ENCODE measurements around the gene SPATA1. TPM values are rescaled to one million over a fixed set of nuclear protein-coding genes. Genes with fewer than 3 reads are reported as not detected.
"Not testable (repeated sequence)": the region's sequence is repeated elsewhere in the genome, so short reads cannot be mapped to it uniquely, and the experiment has no call there.

SPATA1 gene
- total and polyA plus RNA-seq, 9 of the 15 experiments (the other 6 are each of a cell fraction or from before 2014, with no cell fraction given), result 0.79 to 2.9 (median 1.5) TPM

- POLR2A ChIA-PET, result interaction anchor here (0.6 kb wide), 1 partner anchor 21 kb away, joined by 3 read pairs; the partner anchor contains the start of gene CTBS
- H3K4me1 ChIP-seq (replicated peaks in 1 of 2; ENCODE audit: control insufficient read depth in 2 of 2, insufficient read depth in 2 of 2, low read length in 2 of 2); H2AFZ ChIP-seq (ENCODE audit: low read depth, low read length); H3K4me3 ChIP-seq; H3K9ac ChIP-seq (ENCODE audit: insufficient read depth in 1 of 2, low read depth in 2 of 2, low read length in 2 of 2); intact Hi-C loops (cut with micrococcal nuclease); H3K4me2 ChIP-seq (ENCODE audit: insufficient read depth, low read length); H3K27me3 ChIP-seq (ENCODE audit: control insufficient read depth in 2 of 2, insufficient read depth in 2 of 2, low read length in 2 of 2); FAIRE-seq; DNase-seq (ENCODE audit: extremely low read depth in 1 of 4, low spot score in 3 of 4); H3K9me1 ChIP-seq (ENCODE audit: control insufficient read depth, insufficient read depth, low read length); H3K79me2 ChIP-seq (ENCODE audit: control insufficient read depth, insufficient read depth, low read length); H4K20me1 ChIP-seq (replicated peaks; ENCODE audit: control insufficient read depth, insufficient read depth, low read length); H3K36me3 ChIP-seq (ENCODE audit: control insufficient read depth, insufficient read depth, low read length); CTCF ChIA-PET (ENCODE audit: low intra/inter-chr PET ratio); H3K9me3 ChIP-seq (replicated peaks; ENCODE audit: control insufficient read depth, insufficient read depth, low read depth, low read length); in situ Hi-C loops (cut with MboI); ATAC-seq; H3K27ac ChIP-seq (ENCODE audit: extremely low read depth, low read depth, low read length); BruUV-seq (replicated peaks): not testable (repeated sequence)
- WGBS (ENCODE audit: insufficient coverage, low coverage, missing lambda C conversion rate), result 30% methylated on average over 2 of the region's 2 CpGs
- peak; percentile 83 for TF ChIP-seq ZNF146 (CRISPR knock-in tag; IDR thresholded peaks at IDR 0.05; ENCODE audit: unreplicated experiment)
Measured at GRCh38 chr1:84594959-84595358, 88.8 kb downstream of the SPATA1 start.

- 0 out of 5 replicates have a peak, but pooled peaks cover 0 to 4% of the 10 kb centered on the region in 2 experiments for H3K27me3 ChIP-seq (ENCODE audit: control insufficient read depth in 2 of 2, insufficient read depth in 2 of 2, low read length in 2 of 2)
- no peaks in the 10 kb centered on the region for H3K79me2 ChIP-seq (ENCODE audit: control insufficient read depth, insufficient read depth, low read length)
- H3K4me3 ChIP-seq, result no peak overlapping the region
- in situ Hi-C loops (cut with MboI), result no loop called here
- H3K9me3 ChIP-seq (replicated peaks; ENCODE audit: control insufficient read depth, insufficient read depth, low read depth, low read length), result no peaks in the 10 kb centered on the region; the same call in 1 of the 2 replicates
- no peaks in the 10 kb centered on the region for H4K20me1 ChIP-seq (replicated peaks; ENCODE audit: control insufficient read depth, insufficient read depth, low read length)
- no TSS peak for BruUV-seq (replicated peaks)
- intact Hi-C loops (cut with micrococcal nuclease), result no loop called here
- FAIRE-seq (no peak), DNase-seq (ENCODE audit: extremely low read depth in 1 of 4, low spot score in 3 of 4) (no peak), ATAC-seq (no peak)
- H3K27ac ChIP-seq (ENCODE audit: extremely low read depth, low read depth, low read length), result no peak overlapping the region
- ChIA-PET POLR2A (interaction anchor here (0.6 kb wide), 1 partner anchor 185 kb away, joined by 3 read pairs; no protein-coding TSS in a partner anchor), CTCF (ENCODE audit: low intra/inter-chr PET ratio) (no interaction called here)
- no peak overlapping the region for H3K4me2 ChIP-seq (ENCODE audit: insufficient read depth, low read length)
- H3K9ac ChIP-seq (ENCODE audit: insufficient read depth in 1 of 2, low read depth in 2 of 2, low read length in 2 of 2), result no peak overlapping the region
- no peaks in the 10 kb centered on the region for H3K36me3 ChIP-seq (ENCODE audit: control insufficient read depth, insufficient read depth, low read length)
- no peak overlapping the region for H2AFZ ChIP-seq (ENCODE audit: low read depth, low read length)
- H3K4me1 ChIP-seq (replicated peaks in 1 of 2; ENCODE audit: control insufficient read depth in 2 of 2, insufficient read depth in 2 of 2, low read length in 2 of 2), result no peaks in the 10 kb centered on the region; a peak in 1 of 5 replicates
- H3K9me1 ChIP-seq (ENCODE audit: control insufficient read depth, insufficient read depth, low read length), result no peaks in the 10 kb centered on the region
- 14% methylated on average over 1 of the region's 1 CpG for WGBS (ENCODE audit: insufficient coverage, low coverage, missing lambda C conversion rate)
- TF ChIP-seq MEF2D (tag; conservative IDR thresholded peaks at IDR 0.05; ENCODE audit: low read depth) (no peak), MAZ (CRISPR knock-in tag; conservative IDR thresholded peaks at IDR 0.05 in 1 of 2, IDR thresholded peaks at IDR 0.05 in 1 of 2) (no peak), HDAC3 (IDR thresholded peaks at IDR 0.05; ENCODE audit: borderline replicate concordance, partially characterized antibody) (no peak), NR2C2 (CRISPR knock-in tag; IDR thresholded peaks at IDR 0.05) (no peak), NR2C2 (tag; IDR thresholded peaks at IDR 0.05) (no peak), ZNF197 (CRISPR knock-in tag; IDR thresholded peaks at IDR 0.05; ENCODE audit: low read depth) (no peak), ZBTB5 (IDR thresholded peaks at IDR 0.05) (no peak), FOXJ3 (CRISPR knock-in tag; IDR thresholded peaks at IDR 0.05) (no peak), TRIM25 (IDR thresholded peaks at IDR 0.05; ENCODE audit: borderline replicate concordance) (no peak), HLTF (IDR thresholded peaks at IDR 0.05) (no peak), BRF1 (IDR thresholded peaks at IDR 0.05; ENCODE audit: borderline replicate concordance, extremely low read depth, insufficient read length) (no peak), NCOA1 (IDR thresholded peaks at IDR 0.05; ENCODE audit: low read depth) (no peak)
Measured at GRCh38 chr1:84597011-84597410, 90.8 kb downstream of the SPATA1 start.
